SK-N-SH treated with all-trans-retinoic acid at 6 μM for 48 hours (cell line): Measurements from ENCODE around the gene SLC30A10.
"Not testable (repeated sequence)": the region's sequence is repeated elsewhere in the genome, so short reads cannot be mapped to it uniquely, and the experiment has no call there.

ENCODE experiments used
- ATAC-seq: fragments of 200-7000 bp; cut with Tn5 transposase; 3 replicates; pipeline ENCODE4 v1.9.1; 2020; ENCODE audit warnings: mild to moderate bottlenecking, moderate library complexity
- ARNTL ChIP-seq: fragments of 450-650 bp; formaldehyde crosslinking; IDR thresholded peaks from 2 replicates; pipeline ENCODE4 v1.5.0; 2020; ENCODE audit warnings: low read depth, mild to moderate bottlenecking, moderate library complexity, borderline replicate concordance
- BACH2 ChIP-seq: fragments of 250-450 bp; sonication (Bioruptor Pico); IDR thresholded peaks from 2 replicates; pipeline ENCODE4 v1.9.0; 2021; ENCODE audit warnings: mild to moderate bottlenecking, borderline replicate concordance
- CREB5 ChIP-seq: fragments of 250-450 bp; sonication (Bioruptor Pico); IDR thresholded peaks from 2 replicates; pipeline ENCODE4 v1.5.1; 2020; ENCODE audit warnings: low read depth, mild to moderate bottlenecking, moderate library complexity
- CSDC2 ChIP-seq: fragments of 250-450 bp; sonication (Bioruptor Pico); IDR thresholded peaks from 2 replicates; pipeline ENCODE4 v1.5.0; 2020; ENCODE audit warnings: mild to moderate bottlenecking, moderate library complexity
- CSRNP3 ChIP-seq: fragments of 250-450 bp; sonication (Bioruptor Pico); IDR thresholded peaks from 2 replicates; pipeline ENCODE4 v1.5.1; 2021; ENCODE audit warnings: mild to moderate bottlenecking, moderate library complexity
- GLIS3 ChIP-seq: fragments of 250-450 bp; sonication (Bioruptor Pico); IDR thresholded peaks from 2 replicates; pipeline ENCODE4 v1.5.0; 2020; ENCODE audit warnings: mild to moderate bottlenecking, moderate library complexity
- OSR1 ChIP-seq: fragments of 250-450 bp; sonication (Bioruptor Pico); IDR thresholded peaks from 2 replicates; pipeline ENCODE4 v1.8.0; 2022; ENCODE audit warnings: moderate library complexity, mild to moderate bottlenecking, inconsistent platforms
- PATZ1 ChIP-seq: fragments of 250-450 bp; sonication (Bioruptor Pico); IDR thresholded peaks from 2 replicates; pipeline ENCODE4 v1.8.0; 2020; ENCODE audit warnings: mild to moderate bottlenecking, moderate library complexity, borderline replicate concordance
- POU6F1 ChIP-seq: fragments of 250-450 bp; sonication (Bioruptor Pico); IDR thresholded peaks from 2 replicates; pipeline ENCODE4 v1.8.0; 2021; ENCODE audit warnings: low read depth, mild to moderate bottlenecking, moderate library complexity, borderline replicate concordance
- RARB ChIP-seq: fragments of 250-450 bp; sonication (Bioruptor Pico); IDR thresholded peaks from 2 replicates; pipeline ENCODE4 v1.8.0; 2021; ENCODE audit warnings: mild to moderate bottlenecking, moderate library complexity
- SNAI2 ChIP-seq: fragments of 250-450 bp; sonication (Bioruptor Pico); IDR thresholded peaks from 2 replicates; pipeline ENCODE4 v1.5.0; 2020; ENCODE audit warnings: mild to moderate bottlenecking, moderate library complexity
- TCF4 ChIP-seq: fragments of 250-450 bp; sonication (Bioruptor Pico); IDR thresholded peaks from 2 replicates; pipeline ENCODE4 v1.8.0; 2021; ENCODE audit warnings: mild to moderate bottlenecking, moderate library complexity, borderline replicate concordance
- TOX ChIP-seq: fragments of 250-450 bp; sonication (Bioruptor Pico); IDR thresholded peaks from 2 replicates; pipeline ENCODE4 v1.8.0; 2021; ENCODE audit warnings: mild to moderate bottlenecking, moderate library complexity, borderline replicate concordance
- ZC3H10 ChIP-seq: fragments of 250-450 bp; sonication (Bioruptor Pico); IDR thresholded peaks from 2 replicates; pipeline ENCODE4 v1.5.1; 2021; ENCODE audit warnings: mild to moderate bottlenecking, moderate library complexity
- ZFP3 ChIP-seq: fragments of 250-450 bp; sonication (Bioruptor Pico); IDR thresholded peaks from 2 replicates; pipeline ENCODE4 v1.5.0; 2020; ENCODE audit warnings: mild to moderate bottlenecking, moderate library complexity
- ZFP30 ChIP-seq: fragments of 450-650 bp; formaldehyde crosslinking; IDR thresholded peaks from 2 replicates; pipeline ENCODE4 v1.5.0; 2022; ENCODE audit warnings: mild to moderate bottlenecking, moderate library complexity
- ZNF565 ChIP-seq: fragments of 450-650 bp; formaldehyde crosslinking; conservative IDR thresholded peaks from 2 replicates; pipeline ENCODE4 v1.5.0; 2020; ENCODE audit warnings: low read depth, mild to moderate bottlenecking, moderate library complexity
- ZNF8 ChIP-seq: fragments of 450-650 bp; formaldehyde crosslinking; IDR thresholded peaks from 2 replicates; pipeline ENCODE4 v1.5.0; 2020; ENCODE audit warnings: mild to moderate bottlenecking, moderate library complexity

SLC30A10 gene

GRCh38 chr1:219900201-219900600 lies 28.2 kb downstream of the SLC30A10 start (continued):
- TF ChIP-seq ZNF565 (CRISPR knock-in tag) = no peak
- TF ChIP-seq OSR1 (CRISPR knock-in tag) = no peak
- TF ChIP-seq POU6F1 = no peak
- TF ChIP-seq CSDC2 (CRISPR knock-in tag) = no peak

- ATAC-seq = no peak
- TF ChIP-seq ZC3H10 (CRISPR knock-in tag) (no peak), CREB5 (CRISPR knock-in tag) (no peak), SNAI2 (CRISPR knock-in tag) (no peak), BACH2 (CRISPR knock-in tag) (no peak), POU6F1 (no peak)
- TF ChIP-seq, all 23 proteins: peak for 0
Observed at GRCh38 chr1:219898375-219898774, 30.0 kb downstream of the SLC30A10 start.

GRCh38 chr1:219897914-219898313 lies 30.4 kb downstream of the SLC30A10 start:
- TF ChIP-seq ZFP30 (CRISPR knock-in tag) (no peak), TCF4 (CRISPR knock-in tag) (peak; percentile 65; the same call in 1 of the 2 replicates), ZNF8 (CRISPR knock-in tag) (no peak), POU6F1 (no peak), RARB (no peak), ARNTL (CRISPR knock-in tag) (no peak), CSDC2 (CRISPR knock-in tag) (no peak), ZC3H10 (CRISPR knock-in tag) (no peak)
- no peak for ATAC-seq

GRCh38 chr1:219892271-219892670 lies 36.1 kb downstream of the SLC30A10 start:
- ATAC-seq = not testable (repeated sequence)

GRCh38 chr1:219891846-219892245 lies 36.5 kb downstream of the SLC30A10 start:
- not testable (repeated sequence) for ATAC-seq

GRCh38 chr1:219888667-219889066 lies 39.7 kb downstream of the SLC30A10 start:
- ATAC-seq = not testable (repeated sequence)

GRCh38 chr1:219885680-219886079 lies 42.7 kb downstream of the SLC30A10 start:
- no peak for ATAC-seq
- TF ChIP-seq TOX (CRISPR knock-in tag) = no peak
- TF ChIP-seq POU6F1 = no peak
- no peak for TF ChIP-seq BACH2 (CRISPR knock-in tag)
- no peak for TF ChIP-seq SNAI2 (CRISPR knock-in tag)
- TF ChIP-seq ZNF565 (CRISPR knock-in tag) = no peak
- TF ChIP-seq ZFP3 (CRISPR knock-in tag) = no peak
- TF ChIP-seq CSDC2 (CRISPR knock-in tag) = no peak
- TF ChIP-seq GLIS3 = no peak
- TF ChIP-seq CSRNP3 (CRISPR knock-in tag) = no peak
- no peak for TF ChIP-seq ZC3H10 (CRISPR knock-in tag)
- no peak for TF ChIP-seq PATZ1 (CRISPR knock-in tag)
- TF ChIP-seq RARB = no peak
